NCI-H128 (cell line): ENCODE measurements around the gene MTCH1.

Experiments used
- DNase-seq: peaks from one replicate; lab custom pipeline; 2025; ENCODE audit not compliant: unreplicated experiment; lab: John Stamatoyannopoulos, UW

MTCH1 gene

DNA sequence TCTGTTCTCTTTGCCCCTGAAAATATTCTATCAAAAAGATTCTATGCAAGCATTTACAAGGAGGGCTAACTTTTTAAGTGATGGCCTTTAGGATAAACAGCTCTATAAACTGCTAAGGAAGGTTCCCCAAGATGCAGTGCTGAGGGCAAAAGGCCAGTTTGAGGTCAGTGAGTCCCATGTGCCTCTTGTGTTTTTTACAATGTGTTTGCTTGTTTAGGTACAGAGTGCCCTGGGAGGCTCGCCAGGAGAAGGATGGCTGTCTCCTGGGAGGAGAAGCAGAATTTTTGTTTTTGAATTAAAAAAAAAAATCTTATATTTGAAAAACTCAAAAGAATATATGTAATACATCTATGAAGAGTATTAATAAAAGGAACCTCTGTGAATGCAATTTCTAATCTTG, 12.8 kb downstream of the MTCH1 start:
- DNase-seq, result no peak

DNA sequence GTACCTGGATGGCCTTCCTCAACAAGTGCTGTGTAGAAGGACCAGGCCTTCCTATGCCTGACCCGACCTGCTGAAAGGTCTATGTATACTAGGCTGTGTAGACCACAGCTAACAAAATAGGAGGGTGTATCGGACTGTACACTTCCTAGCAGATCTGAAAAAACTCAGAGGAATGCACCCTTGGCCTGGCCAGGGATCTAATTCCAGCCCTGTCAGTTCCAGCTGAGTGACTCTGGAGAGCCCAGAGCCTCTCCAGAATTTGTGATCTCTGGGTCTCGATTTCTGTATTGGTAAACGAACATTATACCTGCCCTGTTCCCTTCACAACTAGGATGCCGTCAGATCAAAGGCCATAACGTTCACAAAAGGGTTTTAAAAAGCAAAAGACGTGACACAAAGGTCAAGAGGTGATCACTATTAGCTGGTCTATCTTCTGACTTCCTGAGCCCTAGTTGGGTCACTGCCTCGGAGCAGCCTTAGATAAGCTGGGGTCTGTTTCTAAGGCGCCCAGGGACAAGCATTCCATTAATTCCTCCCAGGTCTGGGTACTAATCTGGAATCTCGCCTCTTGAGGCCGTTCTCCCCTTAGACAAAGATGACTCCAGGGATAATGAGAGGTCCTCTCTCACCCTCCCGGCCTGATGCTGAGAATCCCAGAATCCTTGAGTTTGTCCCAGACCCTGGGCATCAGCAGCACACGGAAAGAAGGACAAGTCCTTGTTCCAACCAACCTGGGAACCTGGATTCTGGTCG, 13.9 kb downstream of the MTCH1 start:
- no peak for DNase-seq

DNA sequence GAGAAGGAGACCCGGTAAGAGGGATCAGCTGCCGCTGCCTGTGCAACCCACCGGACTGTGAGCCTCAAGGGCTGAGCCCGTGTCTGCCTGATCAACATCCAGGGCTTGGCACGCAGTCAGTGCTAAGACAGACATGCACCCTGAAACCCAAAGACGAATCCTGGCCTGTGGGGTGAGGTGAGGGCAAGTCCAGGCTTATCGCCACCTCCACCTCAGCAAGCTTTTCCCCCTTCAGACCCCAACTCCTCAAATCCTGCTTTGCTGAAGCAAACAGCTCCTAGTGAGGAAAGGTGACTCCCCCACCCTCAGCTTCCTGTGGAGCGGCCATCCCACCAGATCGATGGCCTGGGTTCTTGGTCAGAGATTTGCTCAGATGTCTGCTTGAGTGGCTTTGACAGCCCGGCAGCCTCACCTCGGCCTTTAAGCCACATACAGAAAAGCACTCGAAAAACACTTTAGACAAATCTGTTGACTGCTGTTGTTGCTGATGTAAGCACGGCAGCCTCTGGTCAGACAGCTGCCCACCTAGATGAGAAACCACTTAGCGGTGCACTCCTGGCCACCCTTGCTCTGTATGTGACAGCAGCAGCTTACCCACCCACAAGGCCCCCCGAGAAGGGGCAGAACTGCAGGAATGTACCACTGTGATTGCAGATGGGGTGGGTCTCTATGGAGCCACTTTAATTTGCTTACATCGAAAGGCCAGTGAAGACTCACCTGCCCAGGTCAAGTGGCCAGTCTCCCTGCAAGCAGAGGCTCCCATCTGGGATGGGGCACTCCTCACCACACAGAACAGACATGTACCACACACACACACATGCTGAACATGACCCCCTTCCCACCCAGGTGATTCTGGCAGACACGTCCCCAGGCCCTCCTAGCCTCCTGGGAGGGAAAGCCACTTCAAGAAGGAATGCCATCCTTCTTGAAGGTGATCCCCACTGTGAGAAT, 14.8 kb downstream of the MTCH1 start:
- no peak for DNase-seq

GRCh38 chr6:36969988-36970891, 15.8 kb downstream of the MTCH1 start:
- DNase-seq, result no peak

DNA sequence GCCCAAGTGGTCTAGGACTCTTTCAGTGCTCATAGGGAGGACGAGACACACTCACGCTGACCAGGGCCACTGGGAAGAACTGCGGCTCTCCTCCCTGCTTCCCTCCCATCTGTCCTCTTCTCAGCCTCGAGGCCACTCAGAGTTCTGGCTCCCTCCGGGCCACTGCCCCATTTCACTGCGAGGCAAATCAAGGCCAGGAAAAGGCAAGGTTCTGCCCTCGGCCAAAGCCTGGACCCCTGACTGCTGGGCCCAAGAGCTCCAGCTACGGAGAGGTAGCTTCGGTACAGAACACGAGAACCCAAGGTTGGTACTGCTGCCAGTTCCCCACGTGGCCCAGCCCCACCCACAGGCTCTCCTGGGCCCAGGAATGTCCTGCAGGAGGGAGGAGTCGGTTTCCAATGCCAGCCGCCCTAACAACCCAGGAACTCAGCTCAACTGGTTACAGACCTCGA, 16.7 kb downstream of the MTCH1 start:
- DNase-seq, result no peak

GRCh38 chr6:36968266-36968977, 17.6 kb downstream of the MTCH1 start:
- DNase-seq, result no peak

- DNase-seq, result no peak
Measured at GRCh38 chr6:36967757-36968156, 18.2 kb downstream of the MTCH1 start.

DNA sequence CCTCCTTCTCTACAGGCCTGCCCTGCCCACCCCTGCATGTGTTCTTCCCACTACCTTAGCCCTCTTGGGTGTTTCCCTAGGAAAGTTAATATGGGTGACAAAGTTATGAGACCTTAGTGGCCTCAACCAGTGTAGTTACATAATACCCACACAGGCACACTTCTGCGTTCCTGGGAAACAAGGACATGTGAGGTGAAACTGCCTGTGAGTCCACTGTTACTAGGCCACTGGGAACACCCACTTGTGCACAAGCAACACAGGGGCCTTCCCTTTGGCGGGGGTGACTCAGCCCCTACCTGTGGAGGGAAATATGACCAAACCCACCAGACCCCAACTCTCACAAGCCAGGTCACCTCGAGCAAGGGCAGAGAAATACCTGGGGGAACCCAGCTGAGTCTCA, 18.7 kb downstream of the MTCH1 start:
- no peak for DNase-seq

GRCh38 chr6:36964908-36965307, 21.1 kb downstream of the MTCH1 start:
- DNase-seq, result no peak

- no peak for DNase-seq
Measured at GRCh38 chr6:36964349-36964748, 21.6 kb downstream of the MTCH1 start.

DNA sequence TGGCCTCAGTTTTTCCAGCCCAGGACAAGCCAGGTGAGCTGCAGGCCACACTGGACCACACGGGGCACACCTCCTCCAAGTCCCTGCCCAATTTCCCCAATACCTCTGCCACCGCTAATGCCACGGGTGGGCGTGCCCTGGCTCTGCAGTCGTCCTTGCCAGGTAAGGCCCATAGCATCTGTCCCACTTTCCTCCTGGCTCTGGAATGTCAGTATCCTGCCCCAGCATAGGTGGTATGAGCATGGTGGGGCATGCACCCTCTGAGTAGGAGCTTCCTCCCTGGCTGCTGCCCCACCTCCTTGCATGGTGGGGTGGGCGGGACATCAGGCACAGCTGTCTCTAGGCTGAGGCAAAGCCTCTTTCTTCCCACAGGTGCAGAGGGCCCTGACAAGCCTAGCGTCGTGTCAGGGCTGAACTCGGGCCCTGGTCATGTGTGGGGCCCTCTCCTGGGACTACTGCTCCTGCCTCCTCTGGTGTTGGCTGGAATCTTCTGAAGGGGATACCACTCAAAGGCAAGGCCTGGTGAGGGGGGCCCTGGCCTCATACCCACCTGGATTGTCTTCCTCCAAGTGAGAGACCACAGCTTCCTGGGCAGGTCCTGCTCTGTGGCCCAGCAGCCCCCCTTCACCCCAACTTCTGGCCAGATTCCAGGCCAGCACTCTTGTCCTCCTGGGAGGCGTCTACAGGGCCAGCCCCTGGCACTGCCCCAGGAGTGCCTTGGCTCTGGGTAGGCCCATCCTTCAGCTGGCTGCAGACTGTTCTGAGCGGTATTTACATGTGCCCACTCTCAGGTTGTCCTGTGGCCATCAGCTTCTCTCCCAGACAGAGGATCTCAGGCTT, 22.3 kb downstream of the MTCH1 start:
- DNase-seq, result no peak

- DNase-seq, result no peak
Measured at GRCh38 chr6:36962874-36963273, 23.1 kb downstream of the MTCH1 start.

GRCh38 chr6:36961441-36962435, 24.3 kb downstream of the MTCH1 start:
- DNase-seq, result no peak

- no peak for DNase-seq
Measured at GRCh38 chr6:36959555-36960250, 26.3 kb downstream of the MTCH1 start.

- DNase-seq, result no peak
Measured at GRCh38 chr6:36958775-36959554, 27.0 kb downstream of the MTCH1 start.

- DNase-seq, result no peak
Measured at GRCh38 chr6:36957773-36958271, 28.2 kb downstream of the MTCH1 start.

- no peak for DNase-seq
Measured at GRCh38 chr6:36956446-36956820, 29.6 kb downstream of the MTCH1 start.
